Measurements from ENCODE around the gene ZNF592.
"Not testable (repeated sequence)": the region's sequence is repeated elsewhere in the genome, so short reads cannot be mapped to it uniquely, and the experiment has no call there.

The ZNF592 gene

GRCh38 chr15:84748274-84749110, at the start of gene ZNF592:
TSS of gene ZNF592 (plus strand) at chr15:84748592. CDS start at chr15:84782676, 34,084 bp downstream.
- peak; percentile 54 for DNase-seq (ENCODE audit: low read depth)

GRCh38 chr15:84699538-84700191, 48.7 kb upstream of the ZNF592 start:
- DNase-seq (ENCODE audit: low read depth): no peak

GRCh38 chr15:84702961-84703482, 45.4 kb upstream of the ZNF592 start:
- DNase-seq (ENCODE audit: low read depth): no peak

- DNase-seq (ENCODE audit: low read depth): no peak
Measured at GRCh38 chr15:84703808-84704207, 44.6 kb upstream of the ZNF592 start.

GRCh38 chr15:84714372-84714771, 34.0 kb upstream of the ZNF592 start:
- DNase-seq (ENCODE audit: low read depth): no peak

GRCh38 chr15:84714821-84715220, 33.6 kb upstream of the ZNF592 start:
- DNase-seq (ENCODE audit: low read depth): no peak

- DNase-seq (ENCODE audit: low read depth): no peak
Measured at GRCh38 chr15:84715441-84716035, 32.9 kb upstream of the ZNF592 start.

GRCh38 chr15:84716036-84716732, 32.2 kb upstream of the ZNF592 start, which contains the start of gene SEC11A:
TSS of gene SEC11A (minus strand) at chr15:84716139. CDS start at chr15:84716075, 64 bp downstream.
- DNase-seq (ENCODE audit: low read depth): peak; percentile 88

- DNase-seq (ENCODE audit: low read depth): no peak
Measured at GRCh38 chr15:84721371-84721770, 27.0 kb upstream of the ZNF592 start.

- no peak for DNase-seq (ENCODE audit: low read depth)
Measured at GRCh38 chr15:84722628-84723027, 25.8 kb upstream of the ZNF592 start.

GRCh38 chr15:84725001-84725491, 23.3 kb upstream of the ZNF592 start:
- DNase-seq (ENCODE audit: low read depth): no peak

GRCh38 chr15:84727429-84727828, 21.0 kb upstream of the ZNF592 start:
- no peak for DNase-seq (ENCODE audit: low read depth)

- no peak for DNase-seq (ENCODE audit: low read depth)
Measured at GRCh38 chr15:84731774-84732173, 16.6 kb upstream of the ZNF592 start.

- DNase-seq (ENCODE audit: low read depth): no peak
Measured at GRCh38 chr15:84734794-84735479, 13.5 kb upstream of the ZNF592 start.

GRCh38 chr15:84735480-84736061, 12.8 kb upstream of the ZNF592 start:
- DNase-seq (ENCODE audit: low read depth): not testable (repeated sequence)

- no peak for DNase-seq (ENCODE audit: low read depth)
Measured at GRCh38 chr15:84736375-84736774, 12.0 kb upstream of the ZNF592 start.

GRCh38 chr15:84737005-84737404, 11.4 kb upstream of the ZNF592 start:
- DNase-seq (ENCODE audit: low read depth): no peak

GRCh38 chr15:84740691-84741090, 7.7 kb upstream of the ZNF592 start:
- no peak for DNase-seq (ENCODE audit: low read depth)

GRCh38 chr15:84741121-84741520, 7.3 kb upstream of the ZNF592 start:
- no peak for DNase-seq (ENCODE audit: low read depth)

GRCh38 chr15:84747416-84748273, 747 bp upstream of the ZNF592 start:
- DNase-seq (ENCODE audit: low read depth): peak; percentile 55

Data from CMK (cell line).